ENCODE measurements around the gene IL6R. TPM values are rescaled to one million over a fixed set of nuclear protein-coding genes. Genes with fewer than 3 reads are reported as not detected.
"Not testable (repeated sequence)": the region's sequence is repeated elsewhere in the genome, so short reads cannot be mapped to it uniquely, and the experiment has no call there.

The IL6R gene
- total RNA-seq, 1 donor from 2014 or later: 13.1 TPM

DNA sequence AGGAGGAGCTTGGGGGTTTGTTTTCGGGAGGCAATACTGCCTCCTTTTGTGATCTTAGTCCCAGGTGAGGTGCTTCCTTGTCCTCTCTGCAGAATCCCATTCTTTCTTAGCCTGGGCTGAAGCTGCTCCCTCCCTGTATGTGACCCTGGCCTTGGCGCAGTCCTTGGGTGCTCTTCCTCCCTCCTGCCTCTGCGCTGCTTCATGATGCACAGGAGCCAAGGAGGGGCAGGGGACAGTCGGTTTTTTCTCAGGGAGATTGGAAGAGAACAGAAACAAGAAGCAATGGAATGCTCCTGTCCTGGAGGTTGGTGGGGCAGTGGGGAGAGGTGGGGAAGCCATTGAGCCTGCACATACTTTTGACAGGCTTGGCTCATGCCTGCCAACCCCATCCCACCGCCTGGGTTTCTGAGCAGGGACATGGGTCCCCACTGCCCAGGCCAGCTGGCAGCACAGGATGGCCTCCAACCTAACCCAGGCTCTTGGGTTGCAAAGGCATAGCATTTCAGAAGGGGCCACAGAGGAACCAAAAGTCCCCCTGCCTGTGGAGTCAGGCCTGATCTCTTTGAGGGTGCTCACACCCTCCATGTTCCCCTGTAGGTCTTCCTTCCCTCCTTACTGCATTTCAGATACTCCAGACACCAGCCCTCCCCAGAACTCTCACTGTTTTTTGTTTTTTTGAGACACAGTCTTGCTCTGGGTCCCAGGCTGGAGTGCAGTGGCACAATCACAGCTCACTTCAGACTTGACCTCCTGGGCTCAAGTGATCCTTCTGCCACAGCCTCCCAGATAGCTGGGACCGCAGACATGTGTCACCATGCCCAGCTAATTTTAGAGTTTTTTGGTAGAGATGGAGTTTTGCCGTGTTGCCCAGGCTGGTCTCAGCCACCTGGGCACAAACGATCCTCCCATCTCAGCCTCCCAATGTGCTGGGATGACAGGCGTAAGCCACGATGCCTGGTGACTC, 16.1 kb downstream of the IL6R start:
- no peak for DNase-seq (ENCODE audit: missing footprints)
- ATAC-seq: no peak
- intact Hi-C loops (cut with DNase I): no loop called here

DNA sequence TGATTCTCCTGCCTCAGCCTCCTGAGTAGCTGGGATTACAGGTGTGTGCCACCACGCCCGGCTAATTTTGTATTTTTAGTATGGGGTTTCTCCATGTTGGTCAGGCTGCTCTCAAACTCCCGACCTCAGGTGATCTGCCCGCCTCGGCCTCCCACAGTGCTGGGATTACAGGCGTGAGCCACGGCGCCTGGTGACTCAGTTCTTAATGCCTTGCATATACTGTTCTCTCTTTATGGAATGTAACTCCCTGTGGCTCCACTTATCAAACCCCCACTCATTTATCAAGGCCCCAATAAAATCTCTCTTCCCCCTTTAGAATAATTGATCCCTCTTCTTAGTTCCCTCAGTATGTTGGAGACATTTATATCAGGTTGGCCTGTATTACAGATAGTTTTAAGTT, 16.9 kb downstream of the IL6R start:
- ATAC-seq; intact Hi-C loops (cut with DNase I); DNase-seq (ENCODE audit: missing footprints): not testable (repeated sequence)

DNA sequence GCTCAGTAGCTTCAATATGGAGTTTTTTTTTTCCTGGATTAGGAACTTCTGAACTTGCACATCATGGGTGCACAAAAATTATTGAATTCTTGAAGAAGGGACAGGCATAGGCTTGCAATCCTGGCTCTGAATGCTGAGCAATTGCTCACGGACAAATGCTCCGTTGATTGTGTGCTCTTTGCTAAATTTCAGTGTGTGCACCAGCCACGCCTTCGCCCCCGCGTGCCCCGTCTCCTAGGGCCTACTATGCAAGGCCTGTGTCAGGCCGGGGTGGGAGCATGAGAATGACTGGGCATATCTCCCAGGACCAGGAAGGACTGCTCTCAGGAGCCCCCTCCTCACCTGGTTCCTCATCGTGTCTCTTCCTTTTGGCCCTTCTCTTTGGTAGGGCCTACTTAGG, 17.4 kb downstream of the IL6R start:
- no peak for ATAC-seq
- DNase-seq (ENCODE audit: missing footprints): peak; percentile 63
- intact Hi-C loops (cut with DNase I): no loop called here

DNA sequence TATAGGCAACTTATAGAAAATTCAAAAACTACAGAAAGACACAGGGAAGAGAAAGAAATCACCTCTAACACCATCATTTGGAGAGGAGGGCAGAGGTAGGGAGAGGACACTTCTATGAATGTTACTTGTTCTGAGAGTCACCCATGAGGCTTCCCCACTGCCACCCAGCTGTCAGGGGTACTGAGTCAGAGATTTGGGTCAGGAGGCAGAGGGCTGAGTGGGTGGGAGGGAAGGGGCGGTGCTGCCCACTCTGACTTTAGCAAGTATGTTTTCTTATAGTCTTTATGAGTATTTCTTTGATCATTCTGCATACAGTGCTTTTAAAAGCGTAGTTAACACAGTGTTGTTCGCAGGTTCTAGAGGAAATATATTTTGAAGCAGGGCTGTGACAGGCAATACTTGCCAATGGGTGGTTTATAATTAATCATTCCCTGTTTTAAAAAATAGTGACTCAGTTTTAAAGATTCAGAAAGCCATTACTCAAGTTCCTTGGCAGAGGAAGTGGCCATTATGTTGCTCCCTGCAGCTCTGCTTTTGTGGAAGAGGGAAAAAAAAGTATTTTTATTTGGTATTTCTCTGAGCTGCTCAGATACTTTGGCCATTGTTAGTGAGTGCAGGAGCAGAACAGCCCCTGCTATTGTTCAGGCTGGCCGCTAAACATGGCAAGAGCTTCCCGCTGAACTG, 18.3 kb downstream of the IL6R start:
- intact Hi-C loops (cut with DNase I): no loop called here
- DNase-seq (ENCODE audit: missing footprints) (no peak), ATAC-seq (no peak)

DNA sequence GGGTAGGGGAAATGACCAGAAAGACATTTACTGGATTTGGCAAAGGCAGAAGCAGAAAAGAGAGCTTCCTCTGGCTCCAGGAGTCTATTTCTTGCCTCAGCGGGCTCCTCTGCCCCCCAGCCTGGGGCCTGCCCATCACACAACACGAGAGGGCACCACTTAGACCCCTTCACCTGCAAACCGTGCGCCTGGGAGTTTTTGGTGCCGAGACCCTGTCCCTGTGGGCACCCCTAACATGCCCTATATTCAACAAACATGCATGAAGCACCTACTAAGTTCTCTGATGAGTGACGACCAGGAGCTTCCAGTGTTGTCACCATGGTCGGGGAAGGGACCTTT, 18.8 kb downstream of the IL6R start:
- DNase-seq (ENCODE audit: missing footprints) (peak; percentile 59), ATAC-seq (no peak)
- intact Hi-C loops (cut with DNase I): no loop called here

DNA sequence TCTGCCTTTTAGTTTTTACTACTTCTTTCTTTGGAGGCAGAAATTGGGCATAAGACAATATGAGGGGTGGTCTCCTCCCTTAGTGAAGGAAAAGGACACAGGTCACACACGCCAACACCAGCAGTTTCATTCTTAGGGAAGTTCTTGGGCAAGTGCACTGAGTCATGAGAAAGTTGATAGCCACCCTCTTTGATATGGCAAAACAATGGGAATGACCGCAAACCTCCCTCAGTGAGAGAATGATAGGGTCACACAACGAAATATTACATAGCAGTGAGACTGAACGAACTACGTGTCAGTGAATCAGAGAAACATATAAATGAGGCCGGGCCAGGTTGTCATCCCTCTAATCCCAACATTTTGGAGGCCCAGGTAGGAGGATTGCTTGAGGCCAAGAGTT, 20.0 kb downstream of the IL6R start:
- no peak for ATAC-seq
- intact Hi-C loops (cut with DNase I): no loop called here

DNA sequence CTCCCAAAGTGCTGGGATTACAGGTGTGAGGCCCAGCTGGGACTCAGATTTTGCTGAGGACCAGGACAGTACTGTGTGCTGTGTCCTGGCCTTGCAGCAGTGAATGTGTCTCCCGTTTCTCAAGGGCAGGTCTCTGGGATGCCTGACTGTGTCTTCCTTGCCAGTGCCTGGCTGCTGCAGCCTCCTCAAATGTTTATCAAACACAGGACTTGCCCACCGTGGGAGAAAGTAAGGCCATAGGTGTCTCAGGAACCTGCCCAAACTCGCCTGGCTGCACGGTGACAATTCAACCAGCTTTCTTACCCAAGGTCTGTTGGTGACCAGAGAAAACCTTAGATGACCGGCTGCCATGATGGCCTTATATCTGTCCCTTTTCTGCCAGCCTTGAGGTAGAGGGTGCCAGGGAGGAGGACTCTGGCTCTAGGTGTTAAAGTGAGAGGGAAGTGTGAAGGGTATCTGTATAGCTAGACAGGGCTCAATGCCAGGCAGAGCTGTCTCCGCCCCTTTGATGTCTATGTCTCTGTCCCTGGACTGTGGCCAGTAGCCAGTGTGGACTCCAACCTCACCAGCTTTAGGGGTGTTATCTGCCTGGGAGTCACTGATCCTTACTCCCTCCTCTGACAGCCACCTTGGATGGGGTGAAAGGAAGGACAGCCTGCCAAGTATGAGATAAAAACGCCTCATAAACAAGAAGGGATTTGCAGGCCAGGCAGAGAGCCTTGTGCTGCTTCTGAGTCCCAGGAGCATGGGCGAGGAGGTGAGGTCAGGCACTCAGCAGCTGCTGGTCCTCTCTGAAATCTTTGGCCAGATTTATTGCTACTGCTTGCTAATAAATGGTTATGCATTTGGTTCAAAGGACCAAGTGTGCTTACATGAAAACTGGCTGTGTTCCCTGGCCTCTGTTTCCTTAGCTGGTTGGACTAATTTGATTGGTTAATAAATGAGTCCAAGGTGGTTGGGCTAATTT, 22.3 kb downstream of the IL6R start:
- DNase-seq (ENCODE audit: missing footprints) (peak; percentile 84), ATAC-seq (peak; percentile 88)
- intact Hi-C loops (cut with DNase I): no loop called here

More for the DNA sequence above, 20.0 kb downstream of the IL6R start:
- DNase-seq (ENCODE audit: missing footprints): no peak

DNA sequence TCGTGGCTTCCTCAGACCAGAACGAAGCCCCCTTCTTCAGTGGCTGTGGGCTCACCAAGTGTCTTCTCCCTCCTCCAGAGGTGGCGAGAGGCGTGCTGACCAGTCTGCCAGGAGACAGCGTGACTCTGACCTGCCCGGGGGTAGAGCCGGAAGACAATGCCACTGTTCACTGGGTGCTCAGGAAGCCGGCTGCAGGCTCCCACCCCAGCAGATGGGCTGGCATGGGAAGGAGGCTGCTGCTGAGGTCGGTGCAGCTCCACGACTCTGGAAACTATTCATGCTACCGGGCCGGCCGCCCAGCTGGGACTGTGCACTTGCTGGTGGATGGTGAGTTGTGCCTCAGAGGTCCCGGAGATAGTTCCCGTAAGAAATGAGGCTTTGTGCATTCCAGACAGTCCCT, 24.0 kb downstream of the IL6R start:
- DNase-seq (ENCODE audit: missing footprints): no peak
- ATAC-seq: no peak
- intact Hi-C loops (cut with DNase I): no loop called here

DNA sequence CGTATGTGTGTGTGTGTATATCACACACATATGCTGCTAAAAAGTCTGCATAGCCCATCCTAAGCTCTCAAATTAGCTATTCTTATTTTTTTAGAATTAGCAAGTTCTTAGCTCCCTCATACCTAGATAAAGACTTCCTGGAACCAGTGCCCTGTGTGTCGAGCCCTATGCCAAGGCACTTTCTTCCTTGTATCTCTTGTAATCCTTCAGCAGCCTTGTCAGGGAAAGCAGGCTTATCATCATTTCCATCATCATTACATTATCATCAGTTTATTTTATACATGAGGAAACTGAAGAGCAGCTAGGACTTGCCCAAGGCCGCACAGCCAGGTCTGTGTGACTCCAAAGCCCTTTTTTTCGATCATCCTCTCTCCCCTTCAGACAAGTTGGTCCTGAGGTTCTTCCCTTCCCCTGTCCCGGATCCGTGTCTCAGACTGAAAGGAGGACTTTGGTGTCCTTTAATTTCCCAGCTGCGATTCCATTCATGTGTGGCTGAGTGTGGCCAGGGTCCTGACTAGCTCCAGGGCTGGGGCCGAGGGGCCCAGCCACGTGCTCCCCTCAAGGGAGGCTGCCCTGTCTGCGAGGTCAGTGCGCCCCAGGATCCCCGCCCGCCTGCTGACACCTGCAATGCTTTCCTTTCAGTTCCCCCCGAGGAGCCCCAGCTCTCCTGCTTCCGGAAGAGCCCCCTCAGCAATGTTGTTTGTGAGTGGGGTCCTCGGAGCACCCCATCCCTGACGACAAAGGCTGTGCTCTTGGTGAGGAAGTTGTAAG, 24.9 kb downstream of the IL6R start:
- no peak for ATAC-seq
- DNase-seq (ENCODE audit: missing footprints): no peak
- intact Hi-C loops (cut with DNase I): no loop called here

DNA sequence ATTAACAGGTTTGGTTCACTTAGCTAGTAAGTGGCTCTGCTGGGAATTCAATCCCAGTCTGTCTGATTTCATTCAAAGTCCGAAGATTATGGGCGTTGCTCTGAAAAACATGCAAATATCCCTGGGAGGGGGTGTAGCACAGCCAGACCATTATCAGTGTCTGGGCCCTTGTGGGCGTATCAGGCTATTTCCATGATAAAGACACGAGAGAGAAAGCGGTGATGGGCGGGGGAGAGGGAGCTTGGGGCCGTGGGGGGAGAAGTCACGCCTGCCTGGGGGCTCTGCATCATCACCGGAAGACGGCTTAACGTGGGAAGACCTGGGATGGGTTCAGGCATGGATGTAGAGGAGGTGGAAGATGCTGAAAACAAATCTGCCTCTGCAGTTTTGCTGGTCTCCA, 25.8 kb downstream of the IL6R start:
- no peak for DNase-seq (ENCODE audit: missing footprints)
- ATAC-seq: no peak
- intact Hi-C loops (cut with DNase I): no loop called here

DNA sequence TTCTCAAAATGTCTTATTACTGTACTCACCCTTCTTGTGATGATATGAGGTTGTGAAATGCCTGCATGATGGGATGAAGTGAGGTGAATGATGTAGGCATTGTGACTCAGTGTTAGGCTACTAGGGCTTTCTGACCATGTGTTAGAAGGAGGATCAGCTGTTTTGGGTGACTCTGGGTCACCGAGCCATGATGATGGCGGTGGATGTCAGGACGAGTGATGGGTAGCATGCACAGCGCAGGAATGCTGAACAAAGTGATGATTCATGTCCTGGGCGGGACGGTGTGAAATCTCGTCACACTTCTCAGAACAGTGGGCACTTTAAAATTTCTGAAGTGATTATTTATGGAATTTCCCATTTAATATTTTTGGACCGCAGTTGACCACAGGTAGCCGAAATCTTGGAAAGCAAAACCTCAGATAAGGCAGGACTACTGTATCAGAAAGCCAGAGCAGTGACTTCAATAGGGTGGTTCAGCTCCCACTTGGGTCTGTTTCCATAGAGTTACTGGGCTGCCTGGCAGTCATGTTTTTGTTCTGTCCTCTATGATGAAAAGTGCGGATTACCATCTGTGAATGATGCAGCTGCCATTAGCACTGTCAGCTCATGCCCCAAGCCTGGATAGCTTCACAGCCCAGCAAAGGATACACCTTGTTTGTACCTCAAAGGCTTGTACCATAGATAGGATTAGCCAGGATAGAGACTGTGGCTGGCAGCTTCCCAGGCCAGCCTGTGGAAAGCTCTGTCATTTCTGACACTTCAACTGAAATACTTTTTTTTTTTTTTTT, 26.6 kb downstream of the IL6R start:
- intact Hi-C loops (cut with DNase I): no loop called here
- ATAC-seq (no peak), DNase-seq (ENCODE audit: missing footprints) (no peak)

DNA sequence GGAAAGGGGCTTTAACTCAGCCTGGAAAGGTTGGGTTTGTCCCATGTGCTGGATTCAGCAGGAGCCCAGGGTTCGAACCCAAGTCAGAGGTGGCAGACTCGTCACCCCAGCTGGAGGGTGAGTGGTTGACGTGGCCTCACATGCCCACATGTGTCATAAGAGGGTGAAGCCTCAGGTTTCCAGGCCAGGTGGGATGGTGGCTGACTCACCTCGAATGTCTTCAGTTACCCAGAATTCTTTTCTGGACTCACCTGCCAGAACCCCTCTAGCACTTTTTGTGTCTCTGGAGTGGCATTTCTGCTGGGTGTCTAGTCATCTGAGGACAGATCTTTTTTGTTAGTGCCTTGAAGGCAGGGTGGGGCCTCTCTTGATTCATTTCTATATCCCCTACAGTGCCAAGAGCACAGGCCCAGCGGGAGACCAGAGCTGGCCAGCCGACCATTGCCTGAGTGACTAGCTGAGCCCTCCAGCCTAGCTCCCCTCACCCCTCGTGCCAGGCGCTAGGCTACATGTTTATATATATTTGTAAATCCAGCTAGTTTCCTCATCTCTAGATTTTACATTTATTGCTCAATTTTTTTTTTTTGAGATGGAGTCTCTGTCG, 28.1 kb downstream of the IL6R start:
- no peak for ATAC-seq
- no peak for DNase-seq (ENCODE audit: missing footprints)
- intact Hi-C loops (cut with DNase I): no loop called here

DNA sequence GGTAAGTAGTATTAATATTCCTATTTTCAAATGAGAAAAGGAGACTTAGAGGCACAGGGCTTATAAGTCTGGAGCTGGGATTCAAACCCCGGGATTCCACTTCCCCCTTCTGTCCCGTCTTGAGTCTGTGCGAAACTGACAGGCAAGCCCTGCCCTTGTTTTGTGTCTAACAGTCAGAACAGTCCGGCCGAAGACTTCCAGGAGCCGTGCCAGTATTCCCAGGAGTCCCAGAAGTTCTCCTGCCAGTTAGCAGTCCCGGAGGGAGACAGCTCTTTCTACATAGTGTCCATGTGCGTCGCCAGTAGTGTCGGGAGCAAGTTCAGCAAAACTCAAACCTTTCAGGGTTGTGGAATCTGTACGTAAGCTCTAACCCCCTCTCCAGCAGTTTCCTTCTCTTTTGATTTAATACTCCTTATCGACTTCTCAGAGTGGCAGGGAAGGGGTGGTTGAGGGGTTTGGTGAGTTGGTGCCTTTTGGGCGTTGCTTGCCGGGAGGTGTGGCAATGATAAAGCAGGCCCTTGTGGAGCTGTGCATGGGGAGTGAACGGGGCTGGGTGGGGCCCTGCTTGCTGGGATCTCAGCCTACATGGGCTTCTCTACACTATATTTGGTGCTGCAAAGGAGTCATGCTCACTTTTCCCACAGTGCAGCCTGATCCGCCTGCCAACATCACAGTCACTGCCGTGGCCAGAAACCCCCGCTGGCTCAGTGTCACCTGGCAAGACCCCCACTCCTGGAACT, 29.4 kb downstream of the IL6R start:
- DNase-seq (ENCODE audit: missing footprints) (peak; percentile 84), ATAC-seq (peak; percentile 90)
- intact Hi-C loops (cut with DNase I): loop anchor here (1.0 kb wide), 1 partner anchor 29 kb away; the partner anchor contains the start of gene IL6R

DNA sequence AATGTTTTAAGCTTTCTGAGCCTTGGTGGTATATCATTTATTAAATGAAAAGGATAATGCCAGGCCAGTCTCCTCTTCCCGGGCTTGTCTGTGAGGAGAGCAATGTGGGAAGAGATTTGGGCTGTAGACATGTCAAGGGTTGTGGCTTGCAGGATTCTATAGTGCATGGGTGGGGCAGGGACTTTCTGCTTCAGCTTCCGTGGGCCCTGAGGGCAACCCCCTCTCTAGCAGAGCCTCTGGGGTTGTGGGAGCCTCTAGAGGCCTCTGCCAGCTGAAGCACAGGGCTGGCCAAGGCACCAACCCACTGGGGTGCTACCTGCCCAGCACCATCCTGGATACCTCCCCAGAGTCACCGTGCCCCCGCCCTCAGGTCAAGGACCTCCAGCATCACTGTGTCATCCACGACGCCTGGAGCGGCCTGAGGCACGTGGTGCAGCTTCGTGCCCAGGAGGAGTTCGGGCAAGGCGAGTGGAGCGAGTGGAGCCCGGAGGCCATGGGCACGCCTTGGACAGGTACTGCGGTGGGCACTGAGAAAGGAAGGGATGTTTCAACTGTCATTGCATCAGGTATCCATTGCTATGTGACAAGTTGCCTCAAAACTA, 30.6 kb downstream of the IL6R start:
- DNase-seq (ENCODE audit: missing footprints) (no peak), ATAC-seq (no peak)
- intact Hi-C loops (cut with DNase I): no loop called here

DNA sequence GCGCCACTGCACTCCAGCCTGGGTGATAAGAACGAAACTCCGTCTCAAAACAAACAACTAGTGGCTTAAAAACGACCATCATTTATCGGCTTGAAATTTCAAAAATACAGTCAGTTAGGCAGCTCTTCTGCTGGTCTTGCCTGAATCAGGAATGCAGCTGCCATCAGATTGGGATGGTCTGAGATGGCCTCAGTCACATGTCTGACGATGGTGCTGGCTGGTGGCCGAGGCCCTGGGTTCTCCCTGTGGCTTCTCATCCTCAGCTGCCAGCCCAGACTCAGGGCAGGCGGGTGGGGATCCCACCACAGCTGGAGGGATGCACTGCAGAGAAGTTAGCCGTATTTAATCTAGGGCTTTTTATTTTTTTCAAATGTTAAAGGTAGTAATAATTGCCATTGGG, 31.3 kb downstream of the IL6R start:
- intact Hi-C loops (cut with DNase I): no loop called here
- DNase-seq (ENCODE audit: missing footprints) (no peak), ATAC-seq (no peak)

All from Right ventricle myocardium inferior (tissue), 1 donor.